Subcutaneous abdominal adipose tissue (tissue), 5 donors: ENCODE measurements around the gene ELK4.

Experiments
- H3K27ac ChIP-seq: one replicate; pipeline ENCODE4 v1.7.0; 2013; ENCODE audit warnings: low read depth, mild to moderate bottlenecking, inconsistent platforms, low read length, moderate library complexity
- H3K27me3 ChIP-seq, 5 donors: one replicate each; pipeline ENCODE4 v1.7.0; 2013; ENCODE audit warnings: low read length in 5 of 5, inconsistent platforms in 1 of 5; ENCODE audit not compliant: control insufficient read depth in 5 of 5, insufficient read depth in 4 of 5
- H3K36me3 ChIP-seq, 5 donors: one replicate each; pipeline ENCODE4 v1.7.0; 2013; ENCODE audit warnings: low read length in 5 of 5; ENCODE audit not compliant: control insufficient read depth in 5 of 5, insufficient read depth in 5 of 5
- H3K4me1 ChIP-seq, 5 donors: one replicate each; pipeline ENCODE4 v1.7.0; 2013; ENCODE audit warnings: low read length in 5 of 5, mild to moderate bottlenecking in 3 of 5, moderate library complexity in 1 of 5; ENCODE audit not compliant: control insufficient read depth in 5 of 5, insufficient read depth in 5 of 5
- H3K4me3 ChIP-seq, 5 donors: one replicate each; pipeline ENCODE4 v1.7.0; 2013; ENCODE audit warnings: low read length in 5 of 5, low read depth in 1 of 5
- H3K9ac ChIP-seq, 5 donors: one replicate each; pipeline ENCODE4 v1.7.0; 2013; ENCODE audit warnings: low read length in 5 of 5, mild to moderate bottlenecking in 4 of 5, moderate library complexity in 3 of 5
- H3K9me3 ChIP-seq, 5 donors: one replicate each; pipeline ENCODE4 v1.7.0; 2013; ENCODE audit warnings: low read length in 5 of 5; ENCODE audit not compliant: control insufficient read depth in 5 of 5
- donor health status: healthy.
- donor health status: healthy.
- donor health status: healthy.
- donor health status: healthy.
- donor health status: healthy.

Gene ELK4

DNA sequence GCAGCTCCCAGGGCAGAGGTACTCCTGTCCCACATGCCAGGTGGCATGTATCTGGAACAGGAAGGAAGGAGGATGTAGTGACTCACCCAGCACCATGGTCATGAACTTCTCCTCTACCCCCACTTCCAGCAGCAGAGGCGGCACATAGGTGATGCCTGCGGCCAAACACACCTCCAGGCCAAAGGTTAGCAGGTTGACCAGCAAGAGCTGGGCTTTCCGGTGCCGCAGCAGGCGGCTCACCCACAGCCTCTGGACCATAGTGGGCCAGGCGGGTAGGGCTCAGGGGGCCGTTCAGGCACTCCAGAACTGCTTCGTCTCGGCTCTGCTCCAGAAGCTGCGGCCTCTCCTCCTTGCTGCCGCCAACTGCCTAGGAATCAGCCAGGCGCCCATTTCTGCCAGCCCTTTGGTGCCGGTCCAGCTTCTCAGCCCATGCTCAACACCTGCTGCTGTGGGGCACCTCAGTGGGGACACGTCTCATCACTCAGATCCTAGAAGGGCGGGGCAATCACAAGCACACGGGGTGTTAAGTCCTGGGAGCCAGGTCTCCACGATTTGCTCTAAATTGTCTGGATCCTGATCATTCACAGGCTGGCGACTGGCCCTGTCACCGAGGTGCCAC, 32.7 kb upstream of the ELK4 start:
- H3K27me3 ChIP-seq = peaks cover 3 to 18% (median 12%) of the 10 kb centered on the region in 5 donors
- no peak overlapping the region for H3K27ac ChIP-seq
- no peak overlapping the region for H3K9ac ChIP-seq
- H3K36me3 ChIP-seq = no peaks in the 10 kb centered on the region
- no peaks in the 10 kb centered on the region for H3K9me3 ChIP-seq
- peaks cover 0 to 23% (median 17%) of the 10 kb centered on the region in 5 donors for H3K4me1 ChIP-seq
- H3K4me3 ChIP-seq = no peak overlapping the region

- Histone ChIP-seq H3K4me1 (peaks cover 0 to 23% (median 11%) of the 10 kb centered on the region in 5 donors), H3K9ac (no peak overlapping the region), H3K9me3 (no peaks in the 10 kb centered on the region), H3K36me3 (no peaks in the 10 kb centered on the region), H3K27me3 (peaks cover 3 to 15% (median 11%) of the 10 kb centered on the region in 5 donors), H3K4me3 (no peak overlapping the region), H3K27ac (no peak overlapping the region)
These were observed 31.6 kb upstream of the ELK4 start for GRCh38 chr1:205663286-205663936.

- H3K9ac ChIP-seq = no peak overlapping the region
These were observed 31.0 kb upstream of the ELK4 start for GRCh38 chr1:205662791-205663190.

DNA sequence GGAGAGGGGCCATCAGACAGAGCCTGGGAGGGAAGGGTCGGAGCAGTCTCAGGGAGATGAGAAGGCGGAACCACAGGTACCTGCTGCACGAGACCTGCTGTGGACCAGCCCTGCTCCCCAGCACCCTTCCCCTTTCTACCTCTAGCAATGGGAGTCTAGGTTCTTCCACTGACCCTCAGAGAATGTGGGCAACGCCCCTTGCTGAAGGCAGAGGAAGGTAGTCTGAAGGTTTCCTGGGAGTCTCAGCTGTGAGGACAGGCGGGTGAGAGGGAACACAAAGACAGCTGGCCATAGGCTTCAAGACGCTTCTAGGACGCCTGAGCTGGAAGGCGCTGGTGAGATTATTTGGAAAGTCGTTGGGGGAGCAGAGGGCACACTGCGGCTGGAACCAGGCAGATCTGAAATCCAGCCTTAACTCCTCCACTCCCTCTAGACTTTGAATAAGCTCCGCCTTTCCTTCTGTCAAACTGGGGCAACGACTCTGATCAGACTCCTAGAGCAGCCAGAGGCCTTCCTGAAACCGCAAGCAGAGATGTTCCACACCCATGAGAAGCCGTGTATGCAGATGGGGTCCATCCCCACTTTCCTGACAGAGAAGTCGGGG, 30.4 kb upstream of the ELK4 start:
- H3K4me3 ChIP-seq = no peak overlapping the region

More at GRCh38 chr1:205662791-205663190, 31.0 kb upstream of the ELK4 start:
- Histone ChIP-seq H3K27ac (no peak overlapping the region), H3K36me3 (no peaks in the 10 kb centered on the region), H3K9me3 (no peaks in the 10 kb centered on the region), H3K4me1 (peaks cover 0 to 23% (median 11%) of the 10 kb centered on the region in 5 donors), H3K4me3 (no peak overlapping the region), H3K27me3 (peaks cover 3 to 12% (median 9%) of the 10 kb centered on the region in 5 donors)

DNA sequence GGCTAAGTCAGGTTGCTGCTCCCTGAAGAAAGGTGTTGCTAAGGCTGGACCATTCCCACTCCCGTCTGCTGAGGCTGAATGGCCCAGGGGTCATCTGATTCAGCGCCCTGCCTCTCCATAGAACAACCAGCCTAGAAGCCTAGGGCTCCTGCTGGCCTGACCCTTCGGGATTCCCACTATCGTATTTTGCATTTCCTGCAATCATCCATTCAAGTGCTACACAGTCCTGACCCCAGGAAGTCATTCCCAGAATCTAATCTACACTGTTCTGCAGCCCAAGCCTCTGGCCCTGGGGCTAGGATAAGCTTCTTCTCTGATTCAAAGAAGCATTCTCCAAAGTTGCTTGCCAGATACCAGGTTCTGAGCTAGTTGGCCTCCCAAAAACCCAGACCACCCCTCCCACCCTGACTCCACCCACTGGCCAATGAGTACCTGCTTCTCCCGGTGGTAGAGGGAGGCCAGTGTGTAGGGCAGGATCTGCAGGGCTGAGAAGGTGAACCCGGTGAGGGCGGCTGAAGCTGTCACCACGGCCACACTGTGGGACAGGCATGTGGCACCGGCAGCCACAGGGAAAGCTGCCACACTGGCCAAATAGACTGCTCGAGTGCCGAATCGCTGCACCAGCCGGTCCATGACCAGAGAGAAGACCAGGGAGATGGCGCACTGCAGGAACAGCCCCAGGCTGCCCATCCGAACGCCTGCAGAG, 29.8 kb upstream of the ELK4 start:
- H3K4me1 ChIP-seq = peaks cover 0 to 23% (median 11%) of the 10 kb centered on the region in 5 donors
- H3K27ac ChIP-seq = no peak overlapping the region
- no peak overlapping the region for H3K9ac ChIP-seq
- no peaks in the 10 kb centered on the region for H3K9me3 ChIP-seq
- H3K36me3 ChIP-seq = no peaks in the 10 kb centered on the region
- no peak overlapping the region for H3K4me3 ChIP-seq
- peaks cover 3 to 11% (median 8%) of the 10 kb centered on the region in 5 donors for H3K27me3 ChIP-seq

More for the DNA sequence above, 30.4 kb upstream of the ELK4 start:
- H3K9me3 ChIP-seq = no peaks in the 10 kb centered on the region
- no peaks in the 10 kb centered on the region for H3K36me3 ChIP-seq
- peaks cover 0 to 23% (median 11%) of the 10 kb centered on the region in 5 donors for H3K4me1 ChIP-seq
- H3K27me3 ChIP-seq = peaks cover 3 to 12% (median 9%) of the 10 kb centered on the region in 5 donors
- no peak overlapping the region for H3K9ac ChIP-seq
- no peak overlapping the region for H3K27ac ChIP-seq

DNA sequence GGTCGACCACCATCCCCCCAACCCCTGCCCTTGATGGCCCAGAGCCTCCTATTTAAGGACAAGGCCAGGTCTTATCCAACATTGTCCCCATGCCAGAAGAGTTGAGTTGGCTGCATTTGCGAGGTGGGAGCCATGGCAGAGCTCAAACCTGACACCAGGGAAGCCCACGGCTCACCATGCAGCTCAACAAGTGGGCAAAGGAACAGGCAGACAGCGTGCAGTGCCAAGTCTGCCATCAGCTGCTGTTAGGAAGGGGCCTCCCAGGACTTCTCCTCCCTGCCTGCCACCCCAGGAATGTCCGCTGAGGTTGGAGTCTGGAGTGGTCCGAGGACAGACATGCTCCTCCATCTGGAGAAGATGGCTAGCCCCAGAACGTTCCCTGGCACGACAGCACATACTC, 28.6 kb upstream of the ELK4 start:
- peaks cover 0 to 19% (median 10%) of the 10 kb centered on the region in 5 donors for H3K4me1 ChIP-seq
- no peak overlapping the region for H3K27ac ChIP-seq
- no peak overlapping the region for H3K9ac ChIP-seq

DNA sequence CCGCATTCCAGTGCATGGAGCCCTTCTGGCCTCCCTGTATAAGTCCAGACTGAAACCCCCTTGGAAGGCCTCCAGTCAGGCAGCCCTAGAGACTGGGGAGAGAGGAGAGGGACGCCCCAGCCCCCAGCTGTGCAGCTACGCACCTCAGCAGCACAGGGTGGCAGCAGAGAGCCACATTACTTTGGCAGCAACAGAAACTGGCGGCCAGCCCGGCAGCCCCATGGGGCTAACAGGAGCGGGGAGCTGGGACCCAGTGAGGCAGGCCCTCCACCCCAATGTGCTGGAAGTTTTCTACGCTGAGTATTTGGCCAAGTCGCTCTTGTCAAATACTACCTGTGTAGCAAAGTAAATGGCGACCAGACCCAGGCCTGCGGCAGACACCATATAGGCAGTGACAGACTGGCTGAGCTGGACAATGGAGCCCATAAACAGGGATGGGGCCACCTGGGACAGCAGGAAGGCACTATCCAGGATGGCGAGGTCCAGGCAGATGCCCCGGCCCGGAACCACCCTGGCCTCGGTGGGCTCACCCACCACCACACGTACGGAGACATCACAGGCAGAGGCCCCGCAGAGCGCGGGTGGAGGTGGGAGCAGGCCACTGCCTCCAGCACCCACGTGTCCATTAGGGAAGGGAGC, 27.3 kb upstream of the ELK4 start:
- peaks cover 0 to 11% (median 3%) of the 10 kb centered on the region in 5 donors for H3K27me3 ChIP-seq
- no peaks in the 10 kb centered on the region for H3K36me3 ChIP-seq
- no peak overlapping the region for H3K27ac ChIP-seq
- peaks cover 0 to 6% (median 3%) of the 10 kb centered on the region in 5 donors for H3K4me1 ChIP-seq
- peak overlapping the region in 1 of 5 donors; percentile 14 for H3K4me3 ChIP-seq
- H3K9ac ChIP-seq = no peak overlapping the region
- H3K9me3 ChIP-seq = no peaks in the 10 kb centered on the region

More for the DNA sequence above, 28.6 kb upstream of the ELK4 start:
- Histone ChIP-seq H3K9me3 (no peaks in the 10 kb centered on the region), H3K36me3 (no peaks in the 10 kb centered on the region), H3K27me3 (peaks cover 3 to 11% (median 4%) of the 10 kb centered on the region in 5 donors), H3K4me3 (no peak overlapping the region)

GRCh38 chr1:205656236-205656635, 24.4 kb upstream of the ELK4 start:
- no peaks in the 10 kb centered on the region for H3K36me3 ChIP-seq
- no peak overlapping the region for H3K4me3 ChIP-seq
- H3K4me1 ChIP-seq = peaks cover 0 to 6% (median 3%) of the 10 kb centered on the region in 5 donors
- H3K9me3 ChIP-seq = no peaks in the 10 kb centered on the region
- H3K27me3 ChIP-seq = peaks cover 0 to 11% (median 3%) of the 10 kb centered on the region in 5 donors
- no peak overlapping the region for H3K9ac ChIP-seq
- H3K27ac ChIP-seq = no peak overlapping the region

DNA sequence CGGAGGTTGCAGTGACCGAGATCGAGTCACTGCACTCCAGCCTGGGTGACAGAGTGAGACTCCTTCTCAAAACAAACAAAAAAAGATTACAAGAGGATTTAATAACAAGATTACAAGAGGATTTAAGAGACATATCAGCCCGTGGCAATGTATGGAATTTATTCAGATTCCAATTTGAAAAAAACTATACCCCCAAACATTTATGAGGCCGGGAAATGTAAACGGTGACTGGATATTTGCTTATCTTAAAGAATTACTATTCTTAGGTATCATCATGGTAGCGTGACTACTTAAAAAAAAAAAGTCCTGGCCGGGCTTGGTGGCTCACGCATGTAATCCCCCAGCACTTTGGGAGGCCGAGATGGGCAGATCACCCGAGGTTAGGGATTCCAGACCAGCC, 21.2 kb upstream of the ELK4 start:
- H3K9me3 ChIP-seq = no peaks in the 10 kb centered on the region
- H3K27ac ChIP-seq = no peak overlapping the region
- no peaks in the 10 kb centered on the region for H3K4me1 ChIP-seq
- H3K9ac ChIP-seq = no peak overlapping the region
- H3K4me3 ChIP-seq = no peak overlapping the region
- no peaks in the 10 kb centered on the region for H3K27me3 ChIP-seq
- no peaks in the 10 kb centered on the region for H3K36me3 ChIP-seq
